Activated CD4-positive, alpha-beta T cell treated with anti-CD3 and anti-CD28 coated beads, Interleukin-2, amount 50 U/mL, for 1 hour (primary cell): ENCODE data around the gene CHN2.

Experiments
- DNase-seq: peaks from one replicate; pipeline ENCODE4 v3.0.0-alpha.2; 2020

The CHN2 gene

DNA sequence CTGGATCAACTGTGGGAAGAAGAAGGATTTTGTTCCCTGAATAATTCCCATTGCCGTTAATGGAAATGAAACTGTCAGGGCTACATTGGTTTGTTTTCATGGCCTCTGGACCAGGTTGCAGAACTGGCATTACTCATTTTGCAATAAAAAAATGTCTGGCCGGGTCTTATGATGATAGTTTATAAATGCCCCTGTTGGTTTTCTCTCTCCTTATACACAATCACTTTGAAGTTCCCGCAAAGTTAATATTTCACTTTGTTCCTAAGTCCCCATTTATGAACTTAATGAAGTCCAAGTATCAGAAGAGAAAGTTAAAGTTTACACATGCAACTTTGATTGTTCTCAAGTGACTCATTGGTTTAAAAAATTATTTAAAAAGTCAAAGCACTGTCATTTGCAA is 218.3 kb downstream of the CHN2 start:
- no peak for DNase-seq

DNA sequence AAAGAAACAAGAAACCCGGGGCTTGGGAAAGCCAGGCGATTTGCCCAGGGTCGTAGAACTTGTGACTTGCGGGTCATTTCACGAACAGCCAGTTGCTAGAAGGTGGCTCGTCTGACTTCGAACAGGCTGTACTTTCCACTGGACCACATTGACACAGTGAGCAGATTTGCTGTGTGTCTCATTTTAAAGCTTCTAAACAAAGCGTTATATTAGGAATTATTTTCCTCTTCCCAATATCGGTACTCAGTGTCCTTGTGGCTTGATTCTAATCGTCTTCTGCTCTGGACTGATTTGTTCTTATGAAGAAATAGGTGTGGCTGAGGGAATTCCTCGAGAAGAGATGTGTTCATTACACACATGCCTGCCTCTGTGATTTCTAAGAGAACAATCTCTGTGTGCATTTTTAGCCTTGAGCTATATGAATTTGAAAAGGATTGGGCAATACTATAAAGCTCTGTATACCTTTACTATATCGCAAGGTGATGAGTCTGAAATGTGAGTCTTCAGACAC is 219.1 kb downstream of the CHN2 start:
- DNase-seq, result no peak

DNA sequence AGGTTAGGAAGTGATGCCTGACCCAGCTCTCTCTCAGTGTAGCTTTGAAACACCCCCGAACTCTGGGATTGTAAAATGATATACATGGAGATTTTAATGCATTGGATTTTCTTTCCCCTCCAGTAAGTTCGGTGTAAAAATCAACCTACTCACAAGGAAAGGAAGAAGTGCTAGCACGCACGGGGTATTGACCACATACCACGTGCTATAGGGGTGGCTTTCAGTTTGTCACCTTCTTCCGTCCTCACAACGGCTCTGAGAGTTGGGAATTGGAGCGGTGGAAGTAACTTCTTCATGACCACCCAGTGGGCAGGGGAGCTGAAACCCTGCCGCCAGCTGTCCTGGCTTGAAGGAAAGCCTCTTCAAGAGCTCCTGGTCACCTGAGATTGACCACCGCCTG is 219.6 kb downstream of the CHN2 start:
- DNase-seq, result no peak

DNA sequence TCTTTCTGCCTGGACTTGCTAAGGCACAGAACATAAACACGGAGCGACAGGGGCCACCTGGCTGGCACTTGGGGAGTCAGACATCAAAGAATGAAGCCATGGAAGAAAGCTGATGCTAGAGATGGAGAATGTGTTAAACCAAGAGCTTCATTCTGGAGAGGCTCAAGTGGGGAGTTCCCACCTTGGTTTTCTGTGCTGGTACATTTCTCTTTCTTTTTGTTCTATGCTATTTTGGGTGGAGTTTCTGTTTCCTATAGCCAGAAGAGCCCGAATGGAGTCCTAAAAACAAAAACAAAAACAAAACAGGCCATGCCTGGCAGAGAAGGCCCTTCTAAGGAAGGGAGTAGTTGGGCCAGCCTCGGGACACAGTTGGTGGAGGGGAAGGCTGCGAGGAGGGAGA is 220.6 kb downstream of the CHN2 start:
- no peak for DNase-seq

DNA sequence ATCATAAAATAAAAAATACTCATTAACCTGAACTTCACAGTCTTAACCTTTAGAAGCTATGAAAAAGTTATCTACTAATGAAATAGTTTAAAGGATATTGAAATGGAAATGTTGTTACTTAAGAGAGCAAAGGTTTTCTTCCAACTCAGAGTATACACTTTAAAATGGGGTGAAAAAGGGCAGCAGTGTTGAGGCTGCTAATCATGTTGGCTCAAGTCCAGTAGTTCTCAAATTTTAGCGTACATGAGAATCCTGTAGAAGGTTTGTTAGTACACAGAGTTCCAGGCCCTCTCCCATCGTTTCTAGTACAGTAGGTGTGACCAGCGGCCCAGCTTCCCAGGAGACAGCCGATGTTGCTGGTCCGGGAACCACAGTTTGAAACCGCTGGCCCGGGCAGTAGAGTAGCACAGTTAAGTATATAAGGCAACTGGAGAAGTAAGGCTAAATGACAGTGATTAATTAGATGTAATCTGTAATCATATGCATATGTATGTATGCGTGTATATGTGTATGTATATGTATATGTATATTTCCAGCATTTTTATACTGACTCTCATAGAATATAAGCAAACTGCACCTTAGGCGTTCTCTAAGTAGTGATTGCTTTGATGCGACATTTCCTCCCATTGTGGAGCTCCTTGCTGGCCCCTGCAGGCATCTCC is 221.8 kb downstream of the CHN2 start:
- DNase-seq, result no peak

DNA sequence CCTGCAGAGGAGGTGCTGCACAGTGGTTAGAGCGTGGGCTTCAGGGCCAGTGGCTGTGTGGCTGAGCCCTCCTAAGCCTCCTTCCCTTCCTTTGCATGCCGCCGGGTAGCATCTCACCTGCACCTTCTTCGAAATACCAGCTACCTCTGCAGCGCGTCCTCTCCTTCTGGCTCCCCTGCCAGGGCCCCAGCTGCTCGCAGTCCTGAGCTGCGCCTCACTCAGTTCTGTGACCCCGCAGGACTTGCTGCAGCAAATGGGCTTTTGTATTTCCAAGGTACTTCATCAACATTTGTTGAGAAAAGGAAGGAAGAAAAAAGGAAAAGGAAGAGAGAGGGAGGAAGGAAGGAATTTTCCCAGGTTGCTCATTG is 222.3 kb downstream of the CHN2 start:
- no peak for DNase-seq

DNA sequence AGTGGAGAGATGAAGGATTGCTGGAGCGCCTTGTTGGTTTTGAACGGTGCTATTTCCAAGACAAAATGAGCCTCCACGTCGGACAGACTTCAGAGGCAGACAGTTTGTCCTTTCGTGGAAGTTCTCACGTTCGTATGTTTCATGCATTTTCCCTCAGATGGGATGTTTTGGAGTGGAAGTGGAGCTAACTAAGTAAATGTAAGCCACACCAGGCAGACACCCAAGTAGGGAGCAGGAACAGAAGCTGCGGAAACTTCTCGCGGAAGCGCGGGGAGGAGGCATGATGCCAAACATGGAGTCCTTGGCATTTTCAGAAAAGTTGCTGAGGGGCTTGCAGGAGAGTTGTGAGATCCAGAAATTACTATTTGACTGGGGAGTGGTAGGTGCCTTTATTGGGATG is 223.5 kb downstream of the CHN2 start:
- DNase-seq, result no peak

DNA sequence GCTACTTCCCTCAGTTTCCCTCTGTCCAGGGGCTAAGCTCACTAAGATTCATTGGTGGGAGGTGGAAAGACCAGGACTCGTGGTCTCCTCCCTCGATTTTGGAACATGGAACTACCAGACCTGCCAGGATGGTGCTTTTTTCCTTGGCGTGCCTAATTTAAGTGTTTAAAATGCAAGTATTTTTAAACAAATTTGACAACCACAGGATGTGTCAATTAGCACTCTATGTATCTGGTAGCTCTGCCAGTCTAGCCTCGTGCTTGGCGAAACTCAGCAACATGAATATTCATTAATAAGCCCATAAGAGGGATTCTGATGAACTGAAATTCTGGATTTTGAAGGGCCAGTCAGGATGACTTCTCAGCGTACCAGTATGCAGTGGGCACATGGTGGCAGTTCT is 224.1 kb downstream of the CHN2 start:
- DNase-seq, result no peak

DNA sequence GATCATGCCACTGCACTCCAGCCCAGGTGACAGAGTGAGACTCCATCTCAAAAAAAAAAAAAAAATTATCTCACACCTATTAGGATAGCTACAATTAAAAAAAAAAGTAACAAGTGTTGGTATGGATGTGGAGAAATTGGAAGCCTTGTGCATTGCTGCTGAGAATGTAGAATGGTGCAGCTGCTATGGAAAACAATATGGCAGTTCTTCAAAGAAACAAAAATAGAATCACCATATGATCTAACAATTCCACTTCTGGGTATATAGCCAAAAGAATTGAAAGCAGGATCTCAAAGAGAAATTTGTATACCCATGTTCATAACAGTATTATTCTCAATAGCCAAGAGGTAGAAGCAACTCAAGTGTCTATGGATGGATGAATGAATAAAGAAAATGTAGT is 225.4 kb downstream of the CHN2 start:
- DNase-seq, result no peak

DNA sequence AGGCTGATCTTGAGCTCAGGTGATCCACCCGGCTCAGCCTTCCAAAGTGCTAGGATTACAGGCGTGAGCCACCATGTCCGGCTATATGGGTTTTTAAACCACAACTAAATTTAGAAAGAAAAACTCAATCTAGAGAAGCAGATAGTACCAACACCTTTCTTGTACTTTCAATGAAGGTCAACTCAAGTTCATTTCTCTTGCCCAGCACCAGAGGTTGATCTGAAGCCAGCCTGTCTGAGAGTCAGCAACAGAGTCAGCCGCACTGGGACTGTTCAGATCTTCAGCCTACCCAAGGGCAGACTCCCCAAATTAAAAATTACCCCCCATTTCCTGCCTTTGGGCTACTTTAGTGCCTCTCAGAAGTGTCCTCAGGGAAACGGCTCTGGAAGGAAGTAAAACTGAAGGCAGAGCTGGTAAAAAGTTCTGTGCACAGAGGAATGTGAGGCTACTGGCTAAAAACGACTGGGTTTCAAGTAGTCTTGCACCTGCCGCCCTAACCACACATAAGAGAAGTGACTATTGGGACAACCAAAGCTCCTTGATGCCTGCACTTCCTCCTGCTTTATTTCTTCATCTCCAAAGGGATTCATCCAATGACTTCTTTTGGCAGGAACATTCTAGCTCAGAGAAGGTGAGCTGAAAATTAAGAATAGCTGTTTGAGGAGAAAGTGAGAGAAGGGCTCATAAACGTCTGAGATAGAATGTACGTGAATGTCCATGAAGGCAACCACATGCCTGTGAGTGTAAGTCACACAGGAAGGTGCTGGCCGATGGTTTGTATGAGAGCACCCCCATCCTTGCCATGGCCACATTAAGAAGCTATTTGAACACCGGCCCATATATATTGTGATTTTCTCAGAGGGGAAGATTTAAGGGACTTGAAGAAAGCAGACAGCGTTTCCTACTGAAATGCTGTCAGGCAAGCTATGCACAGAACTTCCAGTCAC is 226.7 kb downstream of the CHN2 start:
- DNase-seq, result no peak

DNA sequence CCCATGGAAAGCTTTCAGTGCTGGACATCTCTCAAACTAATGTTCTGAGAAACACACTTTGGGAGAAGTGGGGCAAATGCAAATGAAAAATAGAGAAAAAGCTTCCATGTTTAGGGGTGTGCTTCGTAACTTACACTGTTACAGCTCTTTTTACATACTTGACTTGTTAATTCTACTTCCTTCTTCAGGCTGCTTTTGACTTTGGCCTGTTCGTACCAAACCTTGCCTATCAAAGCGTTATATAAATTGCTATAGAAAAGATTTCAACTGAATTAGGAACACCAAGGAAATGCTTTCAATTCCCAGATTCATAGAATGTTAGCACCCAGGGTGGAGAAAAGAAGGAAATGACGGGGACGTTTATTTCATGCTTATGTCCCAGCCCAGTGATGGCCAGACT is 228.3 kb downstream of the CHN2 start:
- no peak for DNase-seq

DNA sequence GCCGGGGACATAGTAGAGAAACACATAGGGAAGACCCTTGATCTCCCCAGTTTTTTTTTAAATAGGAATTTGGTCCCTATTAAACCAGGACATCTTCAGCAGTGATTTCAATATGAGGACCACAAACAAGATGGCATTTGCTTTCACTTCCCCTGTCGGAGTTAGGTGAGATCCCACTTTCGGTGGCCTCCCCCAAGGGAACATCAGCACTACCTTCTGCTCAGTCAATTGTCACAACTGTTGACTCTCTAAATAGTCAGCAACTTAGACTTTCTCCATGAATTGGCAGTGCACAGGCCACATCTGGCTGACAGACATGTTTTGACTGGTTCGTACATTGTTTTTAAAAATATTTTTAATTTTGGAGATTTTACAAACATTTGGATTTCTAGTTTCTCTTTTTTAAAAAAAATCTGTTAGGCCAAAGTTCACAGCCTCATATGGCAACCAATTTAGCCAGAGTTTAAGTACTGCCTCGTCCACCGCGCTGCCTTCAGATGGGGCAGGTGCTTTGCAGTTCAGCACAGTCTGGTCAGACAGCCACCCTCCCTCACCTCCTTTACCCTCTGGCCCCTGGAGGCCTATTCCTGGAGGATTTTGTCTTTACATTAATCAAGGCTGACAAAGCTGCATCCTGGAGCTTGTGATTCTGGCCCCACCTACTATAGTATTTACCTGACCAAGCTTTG is 229.9 kb downstream of the CHN2 start:
- no peak for DNase-seq

DNA sequence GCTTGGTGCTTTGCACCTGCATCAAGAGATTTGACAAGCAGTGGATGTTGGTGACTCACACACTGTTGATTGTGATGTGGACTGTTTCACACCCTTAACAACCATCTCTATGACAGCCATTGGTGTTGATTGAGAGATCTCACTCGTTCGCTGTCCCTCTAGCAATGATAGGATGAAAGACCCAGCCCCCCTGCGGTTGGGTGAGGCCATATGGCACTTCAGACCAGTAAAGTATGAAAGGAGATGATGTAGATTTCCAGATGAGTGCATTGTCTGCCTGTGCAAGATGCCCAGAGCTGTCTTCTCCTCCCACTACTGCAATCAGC is 230.4 kb downstream of the CHN2 start:
- DNase-seq, result no peak

DNA sequence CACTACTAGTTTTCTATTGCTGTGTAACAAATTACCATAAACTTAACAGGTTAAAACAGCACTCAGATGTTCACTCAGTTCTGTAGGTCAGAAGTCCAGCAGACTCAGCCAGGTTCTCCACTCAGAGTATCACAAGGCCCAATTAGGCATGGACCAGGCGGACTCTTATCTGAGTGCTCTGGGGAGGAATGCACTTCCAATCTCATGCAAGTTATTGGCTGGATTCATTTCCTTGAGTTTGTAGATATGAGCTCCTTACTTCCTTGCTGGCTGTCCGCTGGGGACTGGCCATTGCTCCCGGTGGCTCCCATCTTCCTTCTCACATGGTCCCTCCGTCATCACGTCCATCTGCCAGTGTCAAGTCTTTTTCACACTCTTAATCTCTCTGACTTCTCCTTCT is 232.0 kb downstream of the CHN2 start:
- DNase-seq, result no peak

DNA sequence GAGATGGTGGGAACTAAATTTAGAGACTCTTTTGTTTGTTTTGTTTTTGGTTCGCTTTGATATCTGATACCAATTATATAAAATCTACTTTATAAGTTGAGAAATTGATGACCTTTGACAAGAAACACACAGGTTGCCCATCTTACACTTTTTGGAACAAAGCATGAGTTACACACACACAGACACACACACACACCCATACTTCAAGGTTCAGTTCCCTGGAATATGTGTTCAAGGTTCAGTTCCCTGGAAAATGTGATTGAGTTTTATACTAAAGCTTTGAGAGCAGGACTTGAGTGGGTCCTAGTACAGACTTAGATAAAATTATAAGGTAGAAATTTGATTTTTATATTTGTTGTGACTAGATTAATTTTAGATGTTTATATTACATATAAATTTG is 234.8 kb downstream of the CHN2 start:
- no peak for DNase-seq

DNA sequence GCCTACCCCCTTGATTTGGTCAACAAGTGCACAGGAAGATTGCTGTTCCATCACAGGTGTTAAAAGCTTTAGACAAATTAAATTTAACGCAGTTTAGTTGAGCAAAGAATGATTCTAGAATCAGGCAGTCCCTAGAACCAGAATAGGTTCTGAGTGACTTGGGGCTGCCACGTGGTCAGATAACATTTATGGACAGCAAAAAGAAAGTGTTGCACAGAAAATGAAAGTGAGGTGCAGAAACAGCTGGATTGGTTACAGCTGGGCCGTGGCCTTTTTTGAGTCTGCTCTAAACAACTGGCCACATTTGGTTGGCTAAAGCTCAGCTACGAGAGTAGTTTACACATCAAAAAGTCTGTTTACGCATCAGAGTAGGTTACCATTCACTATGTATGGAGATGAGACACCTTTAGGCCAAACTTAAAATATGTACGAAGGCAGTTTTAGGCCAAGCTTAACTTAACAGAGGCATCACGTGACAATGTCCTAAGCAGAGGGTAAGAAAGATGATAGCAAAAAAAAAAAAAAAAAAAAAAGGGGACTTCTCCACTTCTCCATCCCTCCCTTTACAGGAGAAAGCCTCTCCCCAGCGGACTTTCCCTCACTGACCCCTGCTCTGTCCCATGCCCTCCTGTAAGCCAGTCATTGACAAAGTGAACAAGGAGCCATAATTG is 235.8 kb downstream of the CHN2 start:
- no peak for DNase-seq

DNA sequence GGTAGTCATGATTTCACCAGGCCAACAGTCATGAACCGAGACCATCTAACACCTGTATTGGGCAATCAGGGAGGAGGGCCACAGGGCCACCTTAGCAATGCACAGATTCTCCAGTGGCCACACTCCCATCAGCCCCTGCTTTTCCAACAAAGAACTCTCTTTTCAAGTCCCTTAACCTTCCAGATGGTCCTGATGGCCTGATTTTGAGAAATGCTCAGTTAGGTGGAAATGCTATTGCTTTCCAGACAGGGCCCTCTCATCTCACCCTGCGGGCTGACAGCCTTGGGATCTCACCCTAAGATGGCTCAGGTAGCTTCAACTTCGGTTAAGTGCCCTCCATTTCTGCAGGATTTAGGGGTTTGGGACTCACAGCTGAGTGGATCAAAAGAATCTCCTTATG is 237.1 kb downstream of the CHN2 start:
- DNase-seq, result no peak

DNA sequence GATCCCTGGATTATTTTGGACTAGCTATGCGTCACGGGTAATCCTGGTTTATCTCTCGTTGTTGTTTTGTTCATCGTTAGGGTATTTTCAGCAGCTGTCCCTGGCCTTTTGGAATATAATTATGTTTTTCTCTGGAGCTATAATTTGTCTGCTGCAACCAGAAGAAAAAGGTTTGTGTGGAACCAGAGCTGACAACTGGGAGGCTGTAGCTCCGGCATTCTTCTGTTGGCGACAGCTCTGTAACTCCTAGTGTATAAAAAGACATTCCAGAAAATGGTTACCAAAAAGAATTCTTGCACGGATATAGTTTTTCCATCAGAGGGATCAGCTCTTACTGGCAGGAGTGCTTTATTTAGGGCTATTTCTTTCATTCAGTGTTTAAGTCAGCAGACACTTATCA is 238.1 kb downstream of the CHN2 start:
- DNase-seq, result no peak

DNA sequence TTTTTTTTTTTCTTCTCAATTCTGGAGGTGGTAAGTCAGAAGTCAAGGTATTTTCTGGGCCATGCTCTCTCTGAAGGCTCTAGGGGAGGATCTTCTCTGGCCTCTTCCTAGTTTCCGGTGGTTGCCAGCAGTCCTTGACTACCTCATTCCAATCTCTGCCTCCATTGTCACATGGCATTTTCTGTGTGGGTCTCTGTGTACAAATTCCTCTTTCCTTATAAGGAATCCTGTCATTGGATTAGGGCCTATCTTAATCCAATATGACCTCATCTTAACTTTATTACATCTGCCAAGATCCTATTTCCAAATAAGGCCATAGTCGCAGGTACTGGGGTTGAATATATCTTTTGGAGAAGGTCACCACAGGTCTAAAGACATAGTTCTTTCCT is 239.8 kb downstream of the CHN2 start:
- DNase-seq, result no peak

DNA sequence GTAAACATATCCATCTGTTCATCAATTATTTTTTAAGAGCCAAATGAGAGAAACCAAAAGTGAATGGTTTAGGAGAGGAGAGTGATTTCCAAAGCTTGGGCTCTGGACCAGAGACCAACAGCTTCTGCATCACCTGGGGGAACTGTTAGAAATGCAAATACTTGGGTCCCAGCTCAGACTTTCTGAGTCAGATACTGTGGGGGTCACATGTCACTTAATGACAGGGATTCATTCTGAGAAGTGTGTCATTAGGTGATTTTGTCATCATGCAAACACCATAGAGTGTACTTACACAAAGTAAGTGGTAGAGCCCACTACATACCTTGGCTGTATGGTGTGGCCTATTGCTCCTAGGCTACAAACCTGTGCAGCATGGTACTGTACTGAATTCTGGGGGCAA is 240.6 kb downstream of the CHN2 start:
- DNase-seq, result no peak

DNA sequence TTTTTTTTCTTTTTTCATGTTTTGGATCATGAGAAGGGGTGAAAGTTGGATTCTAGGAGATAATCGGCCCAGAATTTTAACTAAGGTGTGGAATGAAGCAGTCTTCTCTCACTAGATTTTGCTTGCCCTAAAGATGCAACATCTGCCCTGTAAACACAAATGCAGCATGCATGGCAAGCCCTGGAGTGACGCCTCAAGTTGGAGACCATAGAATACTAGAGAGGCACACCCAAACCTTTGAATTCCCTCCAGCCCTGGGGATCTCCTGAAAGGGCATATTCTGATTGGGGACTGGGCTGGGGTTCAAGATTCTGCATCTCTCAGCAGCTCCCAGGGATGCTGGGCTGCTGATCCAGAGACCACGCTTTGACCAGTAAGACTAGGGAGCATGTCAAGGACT is 241.3 kb downstream of the CHN2 start:
- no peak for DNase-seq

DNA sequence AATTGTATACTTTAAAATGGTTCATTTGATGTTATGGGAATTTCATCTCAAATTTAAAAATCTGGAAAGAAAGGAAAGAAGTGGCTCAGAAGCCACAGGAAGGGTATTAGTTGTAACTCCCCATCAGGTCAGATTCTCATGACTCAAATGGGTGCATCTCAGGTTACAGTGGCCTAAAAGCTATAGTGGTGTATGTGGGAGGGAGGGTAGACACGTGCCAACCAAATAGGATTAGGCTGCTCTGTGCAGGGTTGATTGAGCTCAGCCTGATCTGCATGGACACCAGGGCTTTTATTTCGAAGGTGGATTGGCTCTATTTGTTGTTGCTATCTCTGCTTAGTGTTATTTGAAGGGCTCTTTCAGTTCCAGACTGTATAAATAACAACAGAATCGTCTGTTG is 247.6 kb downstream of the CHN2 start:
- no peak for DNase-seq

DNA sequence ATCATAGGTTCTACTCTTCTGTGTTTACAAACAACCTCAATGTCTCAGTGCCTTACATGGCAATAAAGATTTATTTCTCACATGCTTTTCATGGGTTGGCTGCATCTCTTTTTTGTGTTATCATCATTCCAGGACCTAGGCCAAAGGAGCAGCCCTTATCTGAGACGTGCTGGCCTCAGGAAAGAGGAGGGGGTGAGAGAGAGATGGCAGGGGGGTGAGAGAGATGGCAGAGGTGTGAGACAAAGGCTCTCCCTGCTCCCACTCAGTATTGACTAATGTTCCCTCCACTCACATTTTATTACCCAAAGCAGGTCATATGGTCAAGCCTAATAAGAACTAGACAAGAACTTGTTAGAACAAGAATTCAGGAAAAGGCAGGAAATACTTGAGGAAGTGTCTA is 249.0 kb downstream of the CHN2 start:
- no peak for DNase-seq

DNA sequence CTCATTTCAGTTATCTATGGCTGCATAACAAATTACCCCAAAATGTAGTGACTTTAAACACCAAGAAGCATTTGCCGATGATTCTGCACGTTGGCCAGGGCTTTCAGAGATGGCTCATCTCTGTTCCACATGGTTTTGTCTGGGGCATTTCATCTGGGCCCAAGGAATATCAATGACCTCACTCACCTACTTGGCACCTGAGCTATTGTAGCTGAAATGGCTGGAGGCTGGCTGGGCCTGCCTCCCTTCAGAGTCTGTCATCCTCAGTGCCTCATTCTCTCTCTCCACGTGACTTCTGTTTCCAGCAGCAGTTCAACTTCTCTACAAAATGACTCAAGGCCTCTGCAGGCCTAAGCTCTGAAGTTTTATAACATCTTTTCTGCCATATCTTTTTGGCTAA is 249.7 kb downstream of the CHN2 start:
- DNase-seq, result no peak
